Keratinocyte (primary cell): ENCODE measurements around the gene NOP9. TPM values are rescaled to one million over a fixed set of nuclear protein-coding genes. Genes with fewer than 3 reads are reported as not detected.

Experiments
- DNase-seq: peaks from one replicate; pipeline ENCODE4 v3.0.0-alpha.2; 2011; ENCODE audit warnings: low read depth, missing footprints, low spot score
- FAIRE-seq: peaks from 2 replicates; lab custom pipeline; 2011; peaks lifted over from hg19 to GRCh38; lab: Jason Lieb, UNC
- H2AFZ ChIP-seq: 2 replicates; pipeline ENCODE4 v1.6.0; 2012; ENCODE audit warnings: low read length, control low read depth, inconsistent platforms; ENCODE audit not compliant: control insufficient read depth
- H3K27ac ChIP-seq: 2 replicates; pipeline ENCODE4 v1.5.1; 2011; ENCODE audit warnings: low read length; ENCODE audit not compliant: control insufficient read depth, insufficient read depth
- H3K27me3 ChIP-seq: 3 replicates; pipeline ENCODE4 v1.6.0; 2011; ENCODE audit warnings: low read length; ENCODE audit not compliant: control insufficient read depth, insufficient read depth; ENCODE audit errors: extremely low read depth
- H3K36me3 ChIP-seq, 2 experiments: 2 replicates in 1 of 2; 3 replicates in 1 of 2; pipeline ENCODE4 v1.5.1; 2011; ENCODE audit warnings: low read length in 2 of 2, mild to moderate bottlenecking in 1 of 2; ENCODE audit not compliant: control insufficient read depth in 2 of 2, insufficient read depth in 2 of 2; ENCODE audit errors: extremely low read depth in 1 of 2
- H3K4me1 ChIP-seq: 3 replicates; pipeline ENCODE4 v1.5.1; 2011; ENCODE audit warnings: low read length; ENCODE audit not compliant: control insufficient read depth, insufficient read depth; ENCODE audit errors: extremely low read depth
- H3K4me2 ChIP-seq: 3 replicates; pipeline ENCODE4 v1.6.0; 2011; ENCODE audit warnings: low read depth, low read length; ENCODE audit not compliant: control insufficient read depth, insufficient read depth; ENCODE audit errors: extremely low read depth
- H3K4me3 ChIP-seq, 3 experiments: fragments of 200-600 bp in 1 of 3; sonication (generic) in 1 of 3; 2 replicates in 2 of 3; 3 replicates in 1 of 3; pipeline ENCODE4 v1.5.1; 2011 to 2016; ENCODE audit warnings: low read length in 3 of 3, mild to moderate bottlenecking in 3 of 3, control low read depth in 2 of 3, inconsistent platforms in 1 of 3, low read depth in 1 of 3, mixed read lengths in 1 of 3, mixed run types in 1 of 3, moderate library complexity in 1 of 3; ENCODE audit not compliant: control insufficient read depth in 2 of 3, insufficient read depth in 2 of 3; ENCODE audit errors: extremely low read depth in 1 of 3
- H3K79me2 ChIP-seq: 2 replicates; pipeline ENCODE4 v1.6.0; 2012; ENCODE audit warnings: low read length; ENCODE audit not compliant: control insufficient read depth, insufficient read depth
- H3K9ac ChIP-seq: 3 replicates; pipeline ENCODE4 v1.6.0; 2011; ENCODE audit warnings: low read length; ENCODE audit not compliant: control insufficient read depth, insufficient read depth; ENCODE audit errors: extremely low read depth
- H3K9me1 ChIP-seq: 3 replicates; pipeline ENCODE4 v1.6.0; 2011; ENCODE audit warnings: low read length; ENCODE audit not compliant: control insufficient read depth, insufficient read depth; ENCODE audit errors: extremely low read depth
- H3K9me3 ChIP-seq: 2 replicates; pipeline ENCODE4 v1.5.1; 2012; ENCODE audit warnings: low read depth, low read length; ENCODE audit not compliant: control insufficient read depth
- H4K20me1 ChIP-seq: 3 replicates; pipeline ENCODE4 v1.6.0; 2011; ENCODE audit warnings: low read length; ENCODE audit not compliant: control insufficient read depth, insufficient read depth; ENCODE audit errors: extremely low read depth
- EZH2 ChIP-seq: IDR thresholded peaks from one replicate; pipeline ENCODE4 v1.6.1; 2012; ENCODE audit warnings: inconsistent platforms, mild to moderate bottlenecking, low read length, moderate library complexity
- dilution Hi-C: fragments of 300-500 bp; cut with MboI; formaldehyde crosslinking; loops from one replicate; pipeline ENCODE4 v1.7.0; 2020; ENCODE audit warnings: low sequenced_read_pairs; ENCODE audit not compliant: extremely low pct_ligation_motif_present
- polyA plus RNA-seq, 5 experiments: library from polyadenylated mRNA; depleted of rRNA in 3 of 5; stranded (reverse) in 3 of 5; stranded (forward) in 1 of 5; unstranded in 1 of 5; fragments of >200 nt; gene quantifications; 1 replicate in 1 of 5; 2 replicates in 3 of 5; 3 replicates in 1 of 5; pipeline versions ENCODE4 v1.2.1 to v1.2.3, GENCODE V29; 2011 to 2012; ENCODE audit warnings: missing spikeins in 2 of 5, low read depth in 1 of 5, low replicate concordance in 1 of 5
- TF ChIP-seq, protein P1 (sequence below), 3 experiments: IDR thresholded peaks in 1 of 3; conservative IDR thresholded peaks in 1 of 3; optimal IDR thresholded peaks in 1 of 3; 2 replicates in 2 of 3; 3 replicates in 1 of 3; pipeline versions ENCODE3 to v1.5.1; 2011; ENCODE audit warnings: low read length in 3 of 3, mild to moderate bottlenecking in 3 of 3, moderate library complexity in 2 of 3, control low read depth in 1 of 3, inconsistent platforms in 1 of 3; ENCODE audit not compliant: insufficient read depth in 2 of 3; ENCODE audit errors: extremely low read depth in 1 of 3

The NOP9 gene
- polyA plus RNA-seq, 1 donor (not counting 4 experiments of a cell fraction or from before 2014, with no cell fraction given): 19.9 TPM

DNA sequence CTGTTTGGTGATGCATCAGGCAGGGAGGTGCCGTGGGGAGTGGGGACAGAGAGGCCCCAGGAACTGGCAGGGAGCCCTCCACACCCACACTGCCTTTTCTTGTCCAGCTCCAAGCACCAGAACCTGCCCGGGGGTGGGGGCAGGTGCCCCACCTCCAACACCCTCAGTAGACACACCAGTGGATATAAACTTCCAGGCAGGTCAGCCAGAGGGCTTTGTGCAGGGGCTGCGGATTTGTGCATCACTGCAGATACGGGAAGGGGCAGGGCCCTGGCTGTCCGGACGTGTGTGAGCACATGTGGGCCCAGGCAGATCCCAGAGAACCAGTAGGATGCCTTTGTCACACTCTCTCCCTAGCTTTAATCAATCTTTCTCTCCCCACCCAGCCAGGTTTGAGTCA is 35.4 kb upstream of the NOP9 start:
- DNase-seq (no peak), FAIRE-seq (peak; percentile 74)
- no peak overlapping the region for H2AFZ ChIP-seq
- H3K4me2 ChIP-seq: peak overlapping the region; percentile 46
- peaks cover 24% of the 10 kb centered on the region for H3K4me1 ChIP-seq
- H3K4me3 ChIP-seq: peak overlapping the region in 1 of 3 experiments; percentile 9
- peaks cover 15 to 24% of the 10 kb centered on the region in 2 experiments for H3K36me3 ChIP-seq
- no peaks in the 10 kb centered on the region for H4K20me1 ChIP-seq
- H3K9ac ChIP-seq: peak overlapping the region; percentile 3
- no peaks in the 10 kb centered on the region for H3K9me1 ChIP-seq
- TF ChIP-seq, protein P1, sequence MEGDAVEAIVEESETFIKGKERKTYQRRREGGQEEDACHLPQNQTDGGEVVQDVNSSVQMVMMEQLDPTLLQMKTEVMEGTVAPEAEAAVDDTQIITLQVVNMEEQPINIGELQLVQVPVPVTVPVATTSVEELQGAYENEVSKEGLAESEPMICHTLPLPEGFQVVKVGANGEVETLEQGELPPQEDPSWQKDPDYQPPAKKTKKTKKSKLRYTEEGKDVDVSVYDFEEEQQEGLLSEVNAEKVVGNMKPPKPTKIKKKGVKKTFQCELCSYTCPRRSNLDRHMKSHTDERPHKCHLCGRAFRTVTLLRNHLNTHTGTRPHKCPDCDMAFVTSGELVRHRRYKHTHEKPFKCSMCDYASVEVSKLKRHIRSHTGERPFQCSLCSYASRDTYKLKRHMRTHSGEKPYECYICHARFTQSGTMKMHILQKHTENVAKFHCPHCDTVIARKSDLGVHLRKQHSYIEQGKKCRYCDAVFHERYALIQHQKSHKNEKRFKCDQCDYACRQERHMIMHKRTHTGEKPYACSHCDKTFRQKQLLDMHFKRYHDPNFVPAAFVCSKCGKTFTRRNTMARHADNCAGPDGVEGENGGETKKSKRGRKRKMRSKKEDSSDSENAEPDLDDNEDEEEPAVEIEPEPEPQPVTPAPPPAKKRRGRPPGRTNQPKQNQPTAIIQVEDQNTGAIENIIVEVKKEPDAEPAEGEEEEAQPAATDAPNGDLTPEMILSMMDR (optimal IDR thresholded peaks at IDR 0.05 in 1 of 3, IDR thresholded peaks at IDR 0.05 in 1 of 3, conservative IDR thresholded peaks at IDR 0.05 in 1 of 3; ENCODE audit: extremely low read depth in 1 of 3, insufficient read depth in 2 of 3, low read length in 3 of 3): no peak
- H3K79me2 ChIP-seq: no peaks in the 10 kb centered on the region
- no peaks in the 10 kb centered on the region for H3K9me3 ChIP-seq
- no peaks in the 10 kb centered on the region for H3K27me3 ChIP-seq
- peak overlapping the region; percentile 27 for H3K27ac ChIP-seq
- dilution Hi-C loops: no loop called here

DNA sequence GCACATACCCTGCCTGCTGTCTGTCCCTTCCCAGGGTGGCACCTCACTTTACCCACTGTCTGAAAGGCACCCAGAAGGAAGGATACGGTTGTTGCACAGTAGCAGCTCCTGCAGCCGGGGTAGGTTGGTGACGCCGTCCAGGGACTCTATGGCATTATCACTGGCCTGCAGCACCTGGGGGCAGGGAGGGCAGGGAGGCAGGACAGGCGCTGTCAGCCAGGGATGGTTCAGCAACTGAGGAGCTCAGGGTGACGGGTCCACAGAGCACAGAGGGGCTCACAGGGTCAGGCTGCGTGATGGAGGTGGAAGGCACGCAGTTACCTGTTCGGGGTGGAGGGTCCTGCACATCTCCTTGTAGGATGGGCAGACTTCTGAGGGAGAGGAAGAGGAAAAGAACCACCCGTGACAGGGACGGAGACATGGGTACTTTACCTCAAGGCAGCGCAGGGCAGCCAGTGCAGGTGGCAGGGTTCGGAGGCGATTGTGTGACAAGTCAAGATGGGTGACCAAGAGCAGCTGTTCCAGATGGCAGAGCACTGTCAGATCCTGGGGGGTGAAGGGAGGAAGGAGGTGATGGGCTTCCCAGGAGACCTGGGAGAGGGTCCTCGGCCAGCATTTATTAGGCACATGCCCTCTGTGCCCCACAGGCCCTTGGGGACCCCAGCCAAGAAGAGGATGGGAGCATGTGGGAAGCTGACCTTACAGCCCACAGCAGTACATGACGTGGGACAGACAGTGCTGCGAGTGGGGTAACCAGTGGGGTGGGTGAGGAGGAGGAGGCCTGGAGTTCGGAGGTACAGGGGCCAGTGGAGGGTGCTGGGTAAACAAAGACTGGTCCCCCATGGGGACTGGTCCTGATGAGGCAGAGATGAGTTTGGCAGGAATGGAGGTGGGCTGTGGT is 33.1 kb upstream of the NOP9 start:
- no peak overlapping the region for H3K4me2 ChIP-seq
- peaks cover 15 to 28% of the 10 kb centered on the region in 2 experiments for H3K36me3 ChIP-seq
- TF ChIP-seq, protein P1 (optimal IDR thresholded peaks at IDR 0.05 in 1 of 3, IDR thresholded peaks at IDR 0.05 in 1 of 3, conservative IDR thresholded peaks at IDR 0.05 in 1 of 3; ENCODE audit: extremely low read depth in 1 of 3, insufficient read depth in 2 of 3, low read length in 3 of 3): no peak
- no peak for TF ChIP-seq EZH2

More for the DNA sequence above, 33.1 kb upstream of the NOP9 start:
- Histone ChIP-seq H3K4me3 (no peak overlapping the region), H3K9me1 (no peaks in the 10 kb centered on the region), H2AFZ (no peak overlapping the region), H3K9me3 (no peaks in the 10 kb centered on the region), H3K27ac (no peak overlapping the region), H3K4me1 (peaks cover 28% of the 10 kb centered on the region), H4K20me1 (no peaks in the 10 kb centered on the region), H3K9ac (no peak overlapping the region), H3K79me2 (peaks cover 3% of the 10 kb centered on the region), H3K27me3 (no peaks in the 10 kb centered on the region)
- dilution Hi-C loops: no loop called here
- DNase-seq: no peak
- FAIRE-seq: no peak
